HEK293 (cell line): ENCODE measurements around the gene FASN.

Source experiments
- CTCF ChIA-PET: fragments of 350-600 bp; formaldehyde crosslinking; extraction: SDS; loops from one replicate; lab custom pipeline; 2021; ENCODE audit warnings: antibody characterized with exemption; lab: Yijun Ruan, JAX
- POLR2A ChIA-PET: fragments of 300-600 bp; formaldehyde crosslinking; extraction: SDS; loops from one replicate; lab custom pipeline; 2020; ENCODE audit warnings: antibody characterized with exemption, inconsistent platforms; lab: Yijun Ruan, JAX
- H3K27ac ChIP-seq: fragments of 200-500 bp; sonication (Bioruptor generic); 2 replicates; pipeline ENCODE4 v1.5.1; 2014; ENCODE audit warnings: low read depth, low read length, control low read depth, inconsistent platforms; ENCODE audit errors: extremely low read depth
- H3K36me3 ChIP-seq, 2 experiments: fragments of 200-500 bp in 1 of 2; sonication (Bioruptor generic) in 1 of 2; 1 replicate in 1 of 2; 2 replicates in 1 of 2; pipeline ENCODE4 v1.5.1; 2014 to 2017; ENCODE audit warnings: inconsistent platforms in 2 of 2, low read length in 2 of 2; ENCODE audit not compliant: control insufficient read depth in 2 of 2, insufficient read depth in 1 of 2
- H3K4me1 ChIP-seq: fragments of 200-500 bp; sonication (Bioruptor generic); 2 replicates; pipeline ENCODE4 v1.5.1; 2014; ENCODE audit warnings: mild to moderate bottlenecking, low read length, inconsistent platforms; ENCODE audit not compliant: control insufficient read depth, insufficient read depth
- H3K4me3 ChIP-seq: 2 replicates; pipeline ENCODE4 v1.5.1; 2011; ENCODE audit warnings: low read depth, mild to moderate bottlenecking, control low read depth, low read length, moderate library complexity
- H3K9me3 ChIP-seq: fragments of 200-500 bp; sonication (Bioruptor generic); 2 replicates; pipeline ENCODE4 v1.5.1; 2014; ENCODE audit warnings: low read depth, low read length, inconsistent platforms; ENCODE audit not compliant: control insufficient read depth, insufficient read depth
- BCL11B ChIP-seq: fragments of 450-650 bp; formaldehyde crosslinking; IDR thresholded peaks from 2 replicates; pipeline ENCODE4 v1.5.1; 2016; ENCODE audit warnings: low read depth, missing biosample characterization, missing genetic modification characterization
- HIC1 ChIP-seq: fragments of 450-650 bp; formaldehyde crosslinking; IDR thresholded peaks from 2 replicates; pipeline ENCODE4 v1.5.1; 2016; ENCODE audit warnings: missing biosample characterization, missing genetic modification characterization
- YY1 ChIP-seq: fragments of 450-650 bp; formaldehyde crosslinking; IDR thresholded peaks from 2 replicates; pipeline ENCODE4 v1.5.1; 2018; ENCODE audit warnings: missing biosample characterization, missing genetic modification characterization
- ZBTB26 ChIP-seq: fragments of 450-650 bp; formaldehyde crosslinking; optimal IDR thresholded peaks from 2 replicates; pipeline ENCODE3; 2016; ENCODE audit warnings: missing biosample characterization, mild to moderate bottlenecking, missing genetic modification characterization
- ZBTB6 ChIP-seq: fragments of 450-650 bp; formaldehyde crosslinking; IDR thresholded peaks from 2 replicates; pipeline ENCODE4 v1.5.1; 2017; ENCODE audit warnings: missing biosample characterization, missing genetic modification characterization
- ZEB2 ChIP-seq: fragments of 450-650 bp; formaldehyde crosslinking; IDR thresholded peaks from 2 replicates; pipeline ENCODE4 v1.5.1; 2016; ENCODE audit warnings: missing biosample characterization, missing genetic modification characterization
- ZFP69B ChIP-seq: fragments of 450-650 bp; formaldehyde crosslinking; IDR thresholded peaks from 2 replicates; pipeline ENCODE4 v1.5.1; 2016; ENCODE audit warnings: missing biosample characterization, missing genetic modification characterization
- ZNF274 ChIP-seq, 2 experiments: fragments of 200-500 bp in 1 of 2; fragments of 450-650 bp in 1 of 2; sonication (Bioruptor generic) in 1 of 2; formaldehyde crosslinking in 1 of 2; IDR thresholded peaks; 2 replicates each; pipeline versions ENCODE4 v1.5.1 to v1.6.1; 2014 to 2016; ENCODE audit warnings: borderline replicate concordance in 1 of 2, inconsistent platforms in 1 of 2, low read length in 1 of 2, missing biosample characterization in 1 of 2, missing genetic modification characterization in 1 of 2
- ZNF280D ChIP-seq: fragments of 450-650 bp; formaldehyde crosslinking; IDR thresholded peaks from 2 replicates; pipeline ENCODE4 v1.5.1; 2016; ENCODE audit warnings: missing biosample characterization, missing genetic modification characterization
- ZNF341 ChIP-seq: fragments of 450-650 bp; formaldehyde crosslinking; IDR thresholded peaks from 2 replicates; pipeline ENCODE4; 2016; ENCODE audit warnings: low read depth, missing biosample characterization, missing genetic modification characterization
- ZNF391 ChIP-seq: fragments of 450-650 bp; formaldehyde crosslinking; IDR thresholded peaks from 2 replicates; pipeline ENCODE4 v1.5.1; 2016; ENCODE audit warnings: low read depth, missing biosample characterization, missing genetic modification characterization, borderline replicate concordance
- ZNF473 ChIP-seq: fragments of 450-650 bp; formaldehyde crosslinking; IDR thresholded peaks from 2 replicates; pipeline ENCODE4 v1.5.1; 2017; ENCODE audit warnings: missing biosample characterization, missing genetic modification characterization
- ZNF521 ChIP-seq: fragments of 450-650 bp; formaldehyde crosslinking; IDR thresholded peaks from 2 replicates; pipeline ENCODE4 v1.5.1; 2017; ENCODE audit warnings: missing biosample characterization, mild to moderate bottlenecking, missing genetic modification characterization
- ZNF549 ChIP-seq: fragments of 450-650 bp; IDR thresholded peaks from 2 replicates; pipeline ENCODE4 v1.5.1; 2018; ENCODE audit warnings: missing biosample characterization, missing genetic modification characterization, mild to moderate bottlenecking, inconsistent platforms, moderate library complexity
- ZNF558 ChIP-seq: fragments of 450-650 bp; formaldehyde crosslinking; IDR thresholded peaks from 2 replicates; pipeline ENCODE4 v1.5.1; 2016; ENCODE audit warnings: missing biosample characterization, missing genetic modification characterization
- ZSCAN30 ChIP-seq: fragments of 450-650 bp; IDR thresholded peaks from 2 replicates; pipeline ENCODE4 v1.5.1; 2018; ENCODE audit warnings: missing biosample characterization, mild to moderate bottlenecking, missing genetic modification characterization, moderate library complexity
- ZSCAN4 ChIP-seq: fragments of 450-650 bp; formaldehyde crosslinking; IDR thresholded peaks from 2 replicates; pipeline ENCODE4 v1.5.1; 2017; ENCODE audit warnings: missing biosample characterization, missing genetic modification characterization

Gene FASN

GRCh38 chr17:82037092-82037888, 60.7 kb downstream of the FASN start, which contains the start of gene DCXR (continued):
- TF ChIP-seq ZNF391 (tag by site-specific recombination) = peak; percentile 66; the same call in 1 of the 2 replicates
- peak; percentile 91 for TF ChIP-seq HIC1 (tag by site-specific recombination)
- TF ChIP-seq ZNF558 (tag by site-specific recombination) = no peak
- TF ChIP-seq BCL11B = peak; percentile 97
- no peak for TF ChIP-seq ZNF473 (tag by site-specific recombination)
- TF ChIP-seq ZNF274 (IDR thresholded peaks at IDR 0.05; ENCODE audit: low read length) = no peak
- TF ChIP-seq ZNF274 (tag by site-specific recombination; IDR thresholded peaks at IDR 0.05; ENCODE audit: borderline replicate concordance) = no peak
- TF ChIP-seq ZNF521 (tag by site-specific recombination) = no peak
- TF ChIP-seq ZSCAN30 (tag by site-specific recombination) = peak; percentile 80
- TF ChIP-seq YY1 (tag by site-specific recombination) = peak; percentile 48; the same call in 1 of the 2 replicates
- peak; percentile 97 for TF ChIP-seq ZBTB26 (tag by site-specific recombination)
- TF ChIP-seq ZBTB6 (tag by site-specific recombination) = peak; percentile 86
- TF ChIP-seq ZNF341 (tag by site-specific recombination) = peak; percentile 91

- TF ChIP-seq ZNF280D (tag by site-specific recombination) = no peak
- no peak for TF ChIP-seq ZNF549 (tag by site-specific recombination)
- TF ChIP-seq ZFP69B (tag by site-specific recombination) = peak; percentile 10; the same call in 1 of the 2 replicates
- peak; percentile 34; the same call in 1 of the 2 replicates for TF ChIP-seq BCL11B
- TF ChIP-seq ZEB2 (tag by site-specific recombination) = peak; percentile 48; the same call in 1 of the 2 replicates
- TF ChIP-seq ZSCAN4 (tag by site-specific recombination) = no peak
- peak overlapping the region; percentile 83 for H3K27ac ChIP-seq
- peaks cover 0 to 35% of the 10 kb centered on the region in 2 experiments; a peak in 1 of 3 replicates for H3K36me3 ChIP-seq
- CTCF ChIA-PET = interaction anchor here (0.6 to 7.2 kb wide), 4 partner anchors 8 to 120 kb away, joined by 3 to 42 read pairs (median 3); partner anchors contain the start of genes CENPX and LRRC45
- peaks cover 10% of the 10 kb centered on the region for H3K4me1 ChIP-seq
- peak overlapping the region; percentile 64 for H3K4me3 ChIP-seq
- H3K9me3 ChIP-seq = no peaks in the 10 kb centered on the region
- POLR2A ChIA-PET = interaction anchor here (1.2 to 2.7 kb wide), 3 partner anchors 19 to 333 kb away, joined by 5 to 96 read pairs (median 5); partner anchors contain the start of genes GPS1, MRPL12 and RFNG
Measured at GRCh38 chr17:82036634-82037091, 61.4 kb downstream of the FASN start.
